ENCODE measurements around the gene IGIP. TPM values are rescaled to one million over a fixed set of nuclear protein-coding genes. Genes with fewer than 3 reads are reported as not detected.

Gene IGIP
- total RNA-seq, 2 experiments from 2014 or later: 1.3 to 1.5 TPM

GRCh38 chr5:140135127-140135526 is 9.4 kb downstream of the IGIP start:
- CTCF ChIA-PET: interaction anchor here (1.3 to 4.9 kb wide), 4 partner anchors 9 to 62 kb away, joined by 4 to 41 read pairs (median 16); no protein-coding TSS in a partner anchor
- Mint-ChIP-seq H3K27ac (no peak overlapping the region), H3K4me1 (ENCODE audit: low read depth) (peaks cover 37% of the 10 kb centered on the region), H3K36me3 (ENCODE audit: low read depth) (no peaks in the 10 kb centered on the region), H3K9me3 (no peaks in the 10 kb centered on the region), H3K4me3 (no peak overlapping the region), H3K27me3 (no peaks in the 10 kb centered on the region)
- TF ChIP-seq CTCF (IDR thresholded peaks at IDR 0.05): no peak
- ATAC-seq (no peak), DNase-seq (no peak)
- intact Hi-C loops (cut with micrococcal nuclease): no loop called here
- POLR2A ChIA-PET: interaction anchor here (0.7 to 1.2 kb wide), 4 partner anchors 10 to 26 kb away, joined by 3 to 4 read pairs (median 3); no protein-coding TSS in a partner anchor

- ChIA-PET CTCF (interaction anchor here (1.1 to 3.0 kb wide), 6 partner anchors 10 to 167 kb away, joined by 3 to 16 read pairs (median 4); no protein-coding TSS in a partner anchor), POLR2A (no interaction called here)
- intact Hi-C loops (cut with micrococcal nuclease): no loop called here
- DNase-seq: no peak
- no peaks in the 10 kb centered on the region for H3K9me3 Mint-ChIP-seq
- TF ChIP-seq CTCF (IDR thresholded peaks at IDR 0.05): no peak
- H3K4me1 Mint-ChIP-seq (ENCODE audit: low read depth): peaks cover 23% of the 10 kb centered on the region
- H3K4me3 Mint-ChIP-seq: no peak overlapping the region
- no peak overlapping the region for H3K27ac Mint-ChIP-seq
- H3K36me3 Mint-ChIP-seq (ENCODE audit: low read depth): no peaks in the 10 kb centered on the region
- no peaks in the 10 kb centered on the region for H3K27me3 Mint-ChIP-seq
- no peak for ATAC-seq
Measured at GRCh38 chr5:140136624-140137023, 10.9 kb downstream of the IGIP start.

- ATAC-seq: no peak
- peaks cover 10% of the 10 kb centered on the region for H3K4me1 Mint-ChIP-seq (ENCODE audit: low read depth)
- ChIA-PET POLR2A (interaction anchor here (1.6 kb wide), 1 partner anchor 26 kb away, joined by 4 read pairs; the partner anchor contains the start of gene PURA), CTCF (no interaction called here)
- H3K27me3 Mint-ChIP-seq: peaks cover 7% of the 10 kb centered on the region
- no peaks in the 10 kb centered on the region for H3K36me3 Mint-ChIP-seq (ENCODE audit: low read depth)
- H3K27ac Mint-ChIP-seq: no peak overlapping the region
- no peak for DNase-seq
- TF ChIP-seq CTCF (IDR thresholded peaks at IDR 0.05): no peak
- no peaks in the 10 kb centered on the region for H3K9me3 Mint-ChIP-seq
- intact Hi-C loops (cut with micrococcal nuclease): no loop called here
- no peak overlapping the region for H3K4me3 Mint-ChIP-seq
Measured at GRCh38 chr5:140140435-140140834, 14.7 kb downstream of the IGIP start.

GRCh38 chr5:140141241-140141640 is 15.5 kb downstream of the IGIP start:
- H3K4me1 Mint-ChIP-seq (ENCODE audit: low read depth): peaks cover 13% of the 10 kb centered on the region
- intact Hi-C loops (cut with micrococcal nuclease): no loop called here
- ATAC-seq: no peak
- no peak overlapping the region for H3K27ac Mint-ChIP-seq
- no peaks in the 10 kb centered on the region for H3K9me3 Mint-ChIP-seq
- peaks cover 13% of the 10 kb centered on the region for H3K27me3 Mint-ChIP-seq
- no peak for TF ChIP-seq CTCF (IDR thresholded peaks at IDR 0.05)
- ChIA-PET POLR2A (interaction anchor here (0.7 to 1.6 kb wide), 2 partner anchors 18 to 27 kb away, joined by 3 to 4 read pairs; partner anchors contain the start of gene PURA), CTCF (interaction anchor here (0.8 to 6.2 kb wide), 8 partner anchors 9 to 67 kb away, joined by 3 to 96 read pairs (median 4); partner anchors contain the start of gene PURA)
- no peaks in the 10 kb centered on the region for H3K36me3 Mint-ChIP-seq (ENCODE audit: low read depth)
- H3K4me3 Mint-ChIP-seq: no peak overlapping the region
- DNase-seq: no peak

- Mint-ChIP-seq H3K27ac (no peak overlapping the region), H3K36me3 (ENCODE audit: low read depth) (no peaks in the 10 kb centered on the region), H3K9me3 (no peaks in the 10 kb centered on the region), H3K4me3 (no peak overlapping the region), H3K4me1 (ENCODE audit: low read depth) (peaks cover 17% of the 10 kb centered on the region), H3K27me3 (peaks cover 20% of the 10 kb centered on the region)
- CTCF ChIA-PET: interaction anchor here (0.9 to 6.2 kb wide), 11 partner anchors 11 to 68 kb away, joined by 3 to 96 read pairs (median 6); partner anchors contain the start of genes CYSTM1 and PURA
- ATAC-seq (no peak), DNase-seq (no peak)
- TF ChIP-seq CTCF (IDR thresholded peaks at IDR 0.05): no peak
- intact Hi-C loops (cut with micrococcal nuclease): no loop called here
- POLR2A ChIA-PET: interaction anchor here (0.7 to 1.6 kb wide), 2 partner anchors 10 to 28 kb away, joined by 3 to 4 read pairs; partner anchors contain the start of gene PURA
Measured at GRCh38 chr5:140142246-140142645, 16.5 kb downstream of the IGIP start.

Data from activated CD8-positive, alpha-beta T cell treated with anti-CD3 and anti-CD28 coated beads for 36 hours (primary cell).